ENCODE data around the gene ZNF280A. TPM values are rescaled to one million over a fixed set of nuclear protein-coding genes. Genes with fewer than 3 reads are reported as not detected.

Gene ZNF280A
- total and polyA plus RNA-seq, 8 donors, result not detected

DNA sequence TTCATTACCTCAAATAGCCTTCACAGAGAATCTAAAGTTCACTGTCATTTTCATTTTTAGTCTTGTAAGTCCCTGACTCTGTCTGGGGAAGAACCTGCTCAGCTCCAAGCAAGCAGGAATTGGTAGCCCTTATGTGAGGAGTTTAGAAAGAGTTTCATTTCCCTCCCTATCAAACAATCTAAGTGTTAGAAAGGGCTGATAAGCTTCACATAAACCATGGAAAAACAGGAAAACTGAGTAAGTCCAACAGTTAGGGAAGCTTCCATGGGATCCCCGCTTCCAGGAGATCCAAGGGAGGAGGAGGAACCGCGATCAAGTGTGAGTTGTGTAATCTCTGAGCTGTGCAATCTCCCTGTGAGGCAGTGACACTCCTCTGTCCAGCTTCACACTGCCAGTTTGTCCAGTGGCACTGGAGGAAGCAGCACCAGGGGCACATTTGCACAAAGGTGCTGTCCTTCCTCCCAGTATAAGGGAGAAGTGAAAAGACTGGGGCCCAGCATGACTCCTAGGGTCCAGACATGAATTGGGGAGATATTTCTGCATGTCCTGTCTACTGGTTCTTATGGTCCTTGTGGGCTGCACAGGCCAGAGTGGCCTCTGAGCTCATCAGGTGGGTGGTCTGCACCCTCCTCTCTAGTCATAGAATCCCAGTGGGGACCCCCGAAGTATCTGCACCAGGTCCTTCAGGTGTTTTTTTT is 34.7 kb upstream of the ZNF280A start:
- ATAC-seq, result no peak

DNA sequence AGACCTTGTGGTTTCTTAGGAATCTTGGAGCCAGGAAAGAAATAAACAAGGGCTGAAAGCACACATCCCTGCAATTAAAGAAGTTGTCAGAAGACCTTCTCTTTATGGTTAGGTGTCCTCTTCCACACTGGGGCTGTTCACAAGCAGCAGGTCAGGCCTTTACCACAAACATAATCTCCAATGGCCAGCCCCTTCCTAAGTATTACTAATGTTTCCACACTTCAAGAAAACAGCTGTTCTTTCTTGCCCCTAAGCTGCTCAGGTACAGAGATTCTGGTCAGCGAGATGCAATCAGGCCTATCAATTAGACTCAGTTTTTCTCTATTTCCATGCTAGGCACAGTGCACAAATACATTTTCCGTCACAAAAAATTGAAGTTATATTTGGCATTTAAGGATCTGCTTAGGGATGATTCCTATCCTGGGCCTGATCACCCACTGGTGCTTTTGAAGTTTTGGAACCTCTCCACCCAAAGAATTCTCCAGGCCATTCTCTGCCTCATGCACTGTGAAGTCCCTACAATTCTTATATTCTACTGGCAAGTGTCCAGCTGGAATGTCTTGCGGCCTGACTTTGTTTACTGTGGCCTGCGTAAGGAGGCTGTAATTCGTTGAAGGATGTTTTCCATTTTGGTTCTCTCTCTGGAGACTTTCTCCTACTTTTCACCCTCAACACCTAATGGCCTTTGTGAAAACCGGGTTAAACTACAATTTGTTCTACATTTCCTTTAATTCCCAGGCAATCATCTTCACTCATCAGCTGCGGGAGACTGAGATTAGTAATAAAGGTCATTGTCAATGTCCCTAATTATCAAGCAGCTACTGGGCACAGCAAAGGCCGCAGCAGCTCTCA is 33.9 kb upstream of the ZNF280A start:
- H3K4me3 ChIP-seq, result no peak overlapping the region
- no peaks in the 10 kb centered on the region for H3K9me3 ChIP-seq
- no peaks in the 10 kb centered on the region for H3K4me1 ChIP-seq
- H3K27me3 ChIP-seq, result peaks cover 0 to 1% of the 10 kb centered on the region in 2 donors
- TF ChIP-seq, protein P1, sequence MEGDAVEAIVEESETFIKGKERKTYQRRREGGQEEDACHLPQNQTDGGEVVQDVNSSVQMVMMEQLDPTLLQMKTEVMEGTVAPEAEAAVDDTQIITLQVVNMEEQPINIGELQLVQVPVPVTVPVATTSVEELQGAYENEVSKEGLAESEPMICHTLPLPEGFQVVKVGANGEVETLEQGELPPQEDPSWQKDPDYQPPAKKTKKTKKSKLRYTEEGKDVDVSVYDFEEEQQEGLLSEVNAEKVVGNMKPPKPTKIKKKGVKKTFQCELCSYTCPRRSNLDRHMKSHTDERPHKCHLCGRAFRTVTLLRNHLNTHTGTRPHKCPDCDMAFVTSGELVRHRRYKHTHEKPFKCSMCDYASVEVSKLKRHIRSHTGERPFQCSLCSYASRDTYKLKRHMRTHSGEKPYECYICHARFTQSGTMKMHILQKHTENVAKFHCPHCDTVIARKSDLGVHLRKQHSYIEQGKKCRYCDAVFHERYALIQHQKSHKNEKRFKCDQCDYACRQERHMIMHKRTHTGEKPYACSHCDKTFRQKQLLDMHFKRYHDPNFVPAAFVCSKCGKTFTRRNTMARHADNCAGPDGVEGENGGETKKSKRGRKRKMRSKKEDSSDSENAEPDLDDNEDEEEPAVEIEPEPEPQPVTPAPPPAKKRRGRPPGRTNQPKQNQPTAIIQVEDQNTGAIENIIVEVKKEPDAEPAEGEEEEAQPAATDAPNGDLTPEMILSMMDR (IDR thresholded peaks at IDR 0.05), result no peak
- no peak overlapping the region for H3K27ac ChIP-seq
- no peaks in the 10 kb centered on the region for H3K36me3 ChIP-seq
- DNase-seq, result peak in 1 of 4 donors; percentile 3
- ATAC-seq, result no peak
- intact Hi-C loops (cut with DNase I), result no loop called here

More for the DNA sequence above, 34.7 kb upstream of the ZNF280A start:
- TF ChIP-seq, protein P1 (IDR thresholded peaks at IDR 0.05), result no peak
- Histone ChIP-seq H3K36me3 (no peaks in the 10 kb centered on the region), H3K4me3 (no peak overlapping the region), H3K9me3 (no peaks in the 10 kb centered on the region), H3K27me3 (peaks cover 0 to 4% of the 10 kb centered on the region in 2 donors), H3K27ac (no peak overlapping the region), H3K4me1 (no peaks in the 10 kb centered on the region)
- DNase-seq, result no peak
- intact Hi-C loops (cut with DNase I), result no loop called here

DNA sequence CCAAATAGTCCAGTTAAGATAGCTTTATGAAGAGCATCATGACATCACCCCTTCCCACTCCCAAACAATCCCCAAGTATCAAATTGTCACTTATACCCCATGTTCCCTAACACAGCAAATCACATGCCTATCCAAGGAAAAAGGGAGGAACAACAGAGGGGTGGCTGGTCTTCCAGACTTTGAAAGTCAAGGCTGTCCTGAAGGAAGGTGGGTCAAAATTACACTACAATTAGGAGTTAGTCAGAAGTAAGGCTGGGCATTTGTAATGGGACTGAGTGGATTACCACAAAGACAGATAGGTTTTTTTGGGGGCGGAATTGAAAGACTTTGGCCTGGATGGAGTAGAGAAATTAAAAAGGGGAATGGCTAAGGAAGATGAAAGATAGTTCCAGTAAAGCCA is 33.1 kb upstream of the ZNF280A start:
- DNase-seq (no peak), ATAC-seq (no peak)
- TF ChIP-seq, protein P1 (IDR thresholded peaks at IDR 0.05), result no peak
- intact Hi-C loops (cut with DNase I), result no loop called here
- Histone ChIP-seq H3K27ac (no peak overlapping the region), H3K4me1 (no peaks in the 10 kb centered on the region), H3K9me3 (no peaks in the 10 kb centered on the region), H3K27me3 (peaks cover 0 to 4% of the 10 kb centered on the region in 2 donors), H3K36me3 (no peaks in the 10 kb centered on the region), H3K4me3 (no peak overlapping the region)

DNA sequence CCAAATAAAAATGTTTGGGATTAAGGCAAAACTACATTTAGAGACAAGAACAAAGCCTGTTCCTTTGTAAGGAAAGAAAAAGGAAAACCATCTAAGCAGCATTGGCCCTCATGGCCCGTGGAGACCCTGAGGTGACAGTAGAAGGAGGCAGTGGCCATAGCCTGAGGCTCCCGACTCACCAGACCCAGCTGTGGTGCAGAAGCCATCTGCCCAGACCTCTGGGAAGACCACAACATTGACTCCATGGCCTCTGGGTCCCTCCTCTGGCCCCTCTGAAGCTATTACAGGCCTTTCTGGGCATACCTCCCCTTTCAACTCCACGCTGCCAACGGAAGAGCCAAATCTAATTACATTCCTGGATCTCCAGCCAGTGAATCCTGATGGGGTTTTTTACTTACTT is 32.6 kb upstream of the ZNF280A start:
- Histone ChIP-seq H3K4me3 (no peak overlapping the region), H3K27ac (no peak overlapping the region), H3K4me1 (no peaks in the 10 kb centered on the region), H3K36me3 (no peaks in the 10 kb centered on the region), H3K27me3 (peaks cover 0 to 6% of the 10 kb centered on the region in 2 donors), H3K9me3 (no peaks in the 10 kb centered on the region)
- intact Hi-C loops (cut with DNase I), result no loop called here
- TF ChIP-seq, protein P1 (IDR thresholded peaks at IDR 0.05), result no peak
- ATAC-seq (no peak), DNase-seq (no peak)

DNA sequence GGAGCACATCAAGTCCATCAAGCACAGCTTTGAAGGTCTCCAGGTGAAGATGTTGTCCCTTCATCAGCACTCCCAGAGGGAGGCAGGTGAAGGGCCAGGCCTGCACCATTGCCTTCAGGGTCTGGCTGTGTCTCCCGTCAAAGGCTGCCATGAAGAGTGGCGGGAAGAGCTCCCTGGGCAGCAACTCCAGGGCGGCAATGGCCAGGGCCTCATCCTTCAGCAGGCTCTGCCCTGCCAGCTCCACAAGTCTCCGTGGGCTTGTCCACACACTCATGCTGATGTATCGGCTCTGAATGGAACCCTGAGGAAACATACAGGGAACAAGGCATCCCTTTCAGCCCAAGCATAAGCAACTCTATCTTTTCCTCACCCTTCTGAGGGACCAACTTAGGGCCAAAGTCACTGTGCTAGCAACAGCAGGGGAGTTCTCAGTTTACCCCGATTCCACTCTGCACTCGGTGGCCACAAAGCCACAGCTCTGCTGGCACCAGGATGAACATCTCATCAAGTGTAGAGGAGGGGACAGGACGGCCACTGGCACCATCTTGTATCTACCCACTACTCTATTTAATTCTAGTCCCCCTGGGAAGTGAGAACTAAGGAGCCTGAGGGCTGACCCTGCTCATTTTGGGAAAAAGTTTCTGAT is 30.8 kb upstream of the ZNF280A start:
- H3K4me1 ChIP-seq, result no peaks in the 10 kb centered on the region
- H3K36me3 ChIP-seq, result no peaks in the 10 kb centered on the region
- ATAC-seq (no peak), DNase-seq (no peak)
- peaks cover 0 to 6% of the 10 kb centered on the region in 2 donors for H3K27me3 ChIP-seq
- H3K9me3 ChIP-seq, result no peaks in the 10 kb centered on the region
- no peak overlapping the region for H3K4me3 ChIP-seq
- TF ChIP-seq, protein P1 (IDR thresholded peaks at IDR 0.05), result no peak
- H3K27ac ChIP-seq, result no peak overlapping the region
- intact Hi-C loops (cut with DNase I), result no loop called here

All from left lung (tissue), 10 donors.